ENCODE measurements around the gene EPG5.
"Not testable (repeated sequence)": the region's sequence is repeated elsewhere in the genome, so short reads cannot be mapped to it uniquely, and the experiment has no call there.

EPG5 gene

GRCh38 chr18:45835057-45835636, 132.0 kb downstream of the EPG5 start:
- no peak for DNase-seq

DNA sequence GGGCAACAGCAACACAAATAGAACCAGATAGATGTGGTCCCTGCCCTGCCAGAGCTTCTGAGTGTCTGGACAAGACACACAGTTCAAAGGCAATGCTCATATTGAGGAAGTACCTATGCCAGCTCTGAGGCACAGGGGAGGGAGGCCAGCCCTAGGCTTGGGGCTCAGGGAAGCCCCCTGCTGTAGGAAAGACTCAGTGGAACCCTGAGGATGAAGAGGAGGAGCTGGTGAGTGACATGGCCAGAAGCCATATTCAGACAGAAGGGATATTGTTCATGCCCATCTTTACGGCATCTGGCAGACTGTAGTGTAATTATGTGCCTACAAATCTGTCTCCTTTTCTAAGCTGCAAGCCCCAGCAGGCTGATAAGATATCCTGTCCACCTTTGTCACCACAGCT, 132.8 kb downstream of the EPG5 start:
- DNase-seq: no peak

DNA sequence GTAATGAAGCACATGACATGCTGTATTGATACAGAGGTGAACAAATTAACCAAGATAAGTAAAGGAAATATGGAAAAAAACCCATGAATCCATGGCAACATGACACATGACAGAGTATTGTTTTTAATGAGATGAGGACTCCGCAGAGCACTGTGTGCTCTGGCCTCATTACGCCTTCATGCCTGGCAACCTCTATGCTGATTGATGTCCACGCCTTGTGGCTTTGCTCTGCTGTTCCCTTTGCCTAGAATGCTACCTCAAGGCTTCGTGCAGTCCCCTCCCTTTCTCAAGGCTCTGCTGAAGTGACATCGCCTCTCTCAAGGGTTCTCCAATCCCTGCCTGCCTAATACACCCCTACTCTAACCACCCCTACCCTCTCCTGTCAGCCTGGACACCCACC, 133.3 kb downstream of the EPG5 start:
- DNase-seq: no peak

DNA sequence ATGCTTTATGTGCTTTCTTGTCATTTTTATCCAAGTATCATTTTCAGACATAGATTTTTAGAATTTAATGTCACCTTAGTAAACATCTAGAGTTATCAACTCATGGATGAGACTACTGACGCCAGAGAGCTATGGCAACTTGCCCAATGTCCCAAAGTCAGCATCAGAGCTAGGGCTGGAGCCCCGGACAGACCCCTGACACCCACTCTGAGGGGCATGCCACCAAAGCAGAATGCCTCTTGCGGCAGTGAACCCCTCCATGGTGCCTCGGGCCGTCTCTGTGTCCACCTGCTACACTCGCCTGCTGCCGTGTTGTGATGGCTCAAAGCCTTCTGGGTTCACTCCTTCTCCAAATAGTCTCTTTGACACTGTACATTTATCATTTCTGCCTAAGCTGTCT, 136.2 kb downstream of the EPG5 start:
- DNase-seq: no peak

DNA sequence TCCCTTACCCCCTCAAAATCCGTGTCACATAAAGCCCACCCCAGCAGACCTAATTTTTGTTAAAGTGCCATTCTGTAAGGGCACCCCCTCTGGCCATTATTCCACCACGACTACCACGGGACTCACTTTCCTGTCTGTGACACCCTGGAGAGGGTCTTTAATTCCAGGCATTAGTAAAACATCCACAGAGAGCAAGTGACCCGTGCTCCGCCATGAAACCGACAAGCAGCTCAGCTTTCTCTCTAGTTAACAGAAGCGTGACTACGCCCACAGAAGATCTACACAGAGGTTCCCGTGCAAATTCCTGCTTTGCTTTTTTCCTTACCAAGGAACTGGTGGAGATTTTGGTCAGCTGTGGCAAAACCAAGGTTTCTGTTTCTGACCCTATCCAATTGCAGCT, 137.3 kb downstream of the EPG5 start:
- no peak for DNase-seq

DNA sequence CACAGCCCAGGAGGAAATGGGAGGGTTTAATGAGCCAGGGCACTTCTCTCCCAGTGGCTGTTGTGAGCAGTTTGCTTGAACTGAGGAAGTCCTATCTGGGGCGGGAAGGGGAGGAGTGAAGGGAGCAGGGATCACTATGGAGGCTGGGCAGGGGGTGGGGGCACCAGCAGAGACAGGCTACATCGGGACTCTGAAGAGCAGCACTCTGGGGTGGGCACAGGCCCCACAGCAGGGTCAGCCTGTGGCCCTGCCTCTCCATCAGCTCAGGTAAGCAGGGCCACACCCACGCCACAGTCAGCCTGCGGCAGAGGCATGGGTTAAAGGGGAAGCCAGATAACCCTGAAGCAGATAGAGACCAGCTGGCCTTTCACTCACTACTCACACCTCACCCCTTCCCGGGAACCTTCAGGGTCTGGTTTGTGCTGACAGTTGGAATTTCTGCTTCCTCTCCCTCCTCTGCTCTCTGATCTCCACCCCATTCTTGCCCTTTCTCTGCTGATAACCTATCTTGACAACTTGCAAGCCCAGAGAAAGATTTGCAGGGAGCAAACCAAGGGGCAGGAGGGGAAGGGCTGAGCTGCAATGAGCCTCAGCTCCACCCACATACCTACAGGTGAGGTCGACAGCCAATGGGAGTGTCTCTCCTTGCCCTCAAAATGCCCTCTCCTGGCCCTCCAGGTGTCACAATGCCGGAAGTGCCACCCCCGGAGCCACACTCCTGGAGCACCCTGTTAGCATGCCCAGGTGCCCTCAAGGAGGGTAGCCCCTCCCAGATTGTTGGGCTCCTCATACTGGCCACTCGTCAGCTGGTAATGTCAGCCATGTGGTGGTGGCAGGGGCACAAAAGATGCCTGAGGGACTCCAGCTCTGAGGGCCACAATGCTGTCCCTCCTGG, 138.0 kb downstream of the EPG5 start:
- no peak for DNase-seq

DNA sequence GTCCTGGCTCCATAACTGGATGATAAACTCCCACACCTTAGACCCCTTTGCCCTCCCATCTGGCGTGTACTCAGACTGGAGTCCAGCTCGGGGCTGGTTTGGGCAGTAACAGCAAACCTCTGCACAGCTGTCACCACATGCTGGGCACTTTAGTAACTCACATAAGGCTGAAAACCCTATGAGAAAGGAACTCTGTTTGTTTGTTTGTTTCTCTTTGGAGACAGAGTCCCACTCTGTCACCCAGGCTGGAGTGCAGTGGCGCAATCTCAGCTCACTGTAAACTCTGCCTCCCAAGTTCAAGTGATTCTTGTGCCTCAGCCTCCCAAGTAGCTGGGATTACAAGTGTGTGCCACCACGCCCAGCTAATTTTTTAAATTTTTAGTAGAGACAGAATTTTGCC, 140.4 kb downstream of the EPG5 start:
- not testable (repeated sequence) for DNase-seq

DNA sequence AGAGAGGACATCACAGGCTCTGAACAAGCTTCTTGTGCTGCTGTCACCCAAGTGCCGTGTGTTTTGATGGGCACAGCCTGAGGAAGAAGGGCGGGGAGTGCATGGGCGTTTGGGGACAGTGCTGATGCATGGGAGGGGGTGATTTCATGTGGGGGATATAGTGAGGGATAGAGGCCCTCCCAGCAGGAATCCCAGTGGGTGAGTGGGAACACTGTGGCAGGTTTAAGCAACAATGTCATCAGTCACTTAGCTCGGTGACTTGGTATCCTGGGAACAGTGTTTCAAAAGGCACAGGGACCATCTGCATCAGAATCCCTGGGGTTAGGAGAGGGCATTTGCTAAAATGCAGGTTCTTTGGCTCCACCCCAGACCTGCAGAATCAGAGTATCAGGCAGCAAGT, 141.0 kb downstream of the EPG5 start:
- DNase-seq: no peak

DNA sequence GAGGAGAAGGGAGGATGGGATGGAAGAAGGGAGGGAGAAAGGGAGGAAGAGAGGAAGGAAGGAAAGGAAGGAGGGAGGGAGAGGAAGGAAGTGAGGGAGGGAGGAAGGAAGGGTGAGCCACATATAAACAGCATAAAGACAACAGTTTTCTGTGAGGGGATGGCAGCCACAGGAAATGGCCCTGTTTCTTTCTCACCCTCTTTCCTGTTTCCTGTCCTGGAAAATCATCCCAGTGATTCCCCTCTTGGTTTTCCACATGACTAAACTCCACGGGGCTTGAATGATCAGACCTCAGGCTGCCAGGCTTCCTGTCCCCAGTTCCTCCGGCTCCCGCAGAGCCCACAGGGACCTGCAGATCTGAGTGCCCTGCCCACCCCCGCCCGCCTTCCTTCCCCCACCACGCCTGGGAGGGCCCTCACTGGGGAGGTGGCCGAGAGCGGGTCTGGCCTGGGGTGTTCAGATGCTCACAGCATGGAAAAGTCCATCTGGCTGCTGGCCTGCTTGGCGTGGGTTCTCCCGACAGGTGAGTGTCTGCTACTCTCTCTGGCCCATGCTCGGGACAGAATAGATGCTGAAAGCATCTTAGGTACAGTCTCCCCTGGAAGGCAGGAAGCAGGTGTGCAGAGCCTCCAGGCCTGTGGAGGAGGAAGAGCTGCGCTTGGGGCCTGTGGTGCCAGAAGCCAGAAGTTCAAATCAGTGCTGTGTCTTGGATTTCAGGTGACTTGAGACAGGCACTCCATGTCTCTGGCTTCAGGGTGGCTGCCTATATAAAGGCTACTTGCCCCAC, 141.7 kb downstream of the EPG5 start, which contains the start of gene SIGLEC15:
Gene SIGLEC15 (plus strand): TSS at position 418 of the 787 bp plus-strand sequence. CDS start 54 bp downstream, at position 472.
- no peak for DNase-seq

- no peak for DNase-seq
Measured at GRCh38 chr18:45821711-45822110, 145.4 kb downstream of the EPG5 start.

GRCh38 chr18:45821026-45821425, 146.1 kb downstream of the EPG5 start:
- no peak for DNase-seq

GRCh38 chr18:45820106-45820745, 146.9 kb downstream of the EPG5 start:
- DNase-seq: no peak

DNA sequence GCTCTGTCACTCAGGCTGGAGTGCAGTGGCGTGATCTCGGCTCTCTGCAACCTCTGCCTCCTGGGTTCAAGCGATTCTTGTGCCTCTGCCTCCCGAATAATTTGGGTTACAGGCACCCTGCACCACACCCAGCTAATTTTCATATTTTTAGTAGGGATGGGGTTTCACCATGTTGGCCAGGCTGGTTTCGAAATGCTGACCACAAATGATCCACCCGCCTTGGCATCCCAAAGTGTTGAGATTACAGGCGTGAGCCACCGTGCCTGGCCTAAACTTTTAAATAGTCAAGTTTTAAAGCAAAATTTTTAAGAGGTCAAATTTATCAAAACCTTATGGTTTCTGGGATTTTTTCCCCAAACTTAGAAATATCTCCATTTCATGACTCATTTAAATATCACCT, 148.4 kb downstream of the EPG5 start:
- DNase-seq: not testable (repeated sequence)

- DNase-seq: no peak
Measured at GRCh38 chr18:45817543-45817942, 149.6 kb downstream of the EPG5 start.

- DNase-seq: not testable (repeated sequence)
Measured at GRCh38 chr18:45814733-45815132, 152.4 kb downstream of the EPG5 start.

- peak; percentile 44 for DNase-seq
Measured at GRCh38 chr18:45807144-45807543, 160.0 kb downstream of the EPG5 start.

DNA sequence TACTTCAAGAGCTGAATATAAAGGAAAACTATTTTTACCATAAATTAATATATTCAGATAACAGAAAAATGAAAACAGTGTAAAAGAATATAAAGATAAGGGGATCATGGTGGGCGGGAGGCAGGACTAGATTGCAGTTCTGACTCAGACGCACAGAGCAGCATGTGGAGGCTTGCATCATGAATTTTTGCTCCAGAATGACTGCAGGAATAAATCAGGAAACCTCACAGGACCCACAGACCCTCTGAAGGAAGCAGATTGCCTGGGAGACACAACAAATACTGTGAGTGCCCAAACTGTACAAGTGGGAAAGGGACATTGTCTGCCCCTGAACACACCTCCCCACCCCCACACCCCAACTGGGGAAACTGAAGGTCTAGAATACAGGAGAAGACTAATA, 160.9 kb downstream of the EPG5 start:
- DNase-seq: no peak

DNA sequence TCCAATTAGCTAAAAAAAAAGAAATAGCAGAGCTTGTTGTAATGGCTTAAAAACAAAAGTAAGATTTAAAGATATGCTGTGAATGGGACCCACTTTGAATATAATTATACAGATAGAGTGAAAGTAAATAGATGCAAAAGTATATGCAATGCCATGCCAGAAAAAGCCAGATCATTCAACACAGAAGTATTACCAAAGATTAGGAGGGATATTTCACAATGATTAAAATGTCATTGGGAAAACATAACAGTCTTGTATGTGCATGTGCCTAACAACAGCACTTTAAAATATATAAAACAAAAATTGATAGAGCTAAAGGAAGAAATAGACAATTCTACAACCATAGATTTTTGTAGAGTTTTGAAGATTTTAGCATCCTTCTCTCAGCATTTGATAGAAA, 161.6 kb downstream of the EPG5 start:
- DNase-seq: no peak

DNA sequence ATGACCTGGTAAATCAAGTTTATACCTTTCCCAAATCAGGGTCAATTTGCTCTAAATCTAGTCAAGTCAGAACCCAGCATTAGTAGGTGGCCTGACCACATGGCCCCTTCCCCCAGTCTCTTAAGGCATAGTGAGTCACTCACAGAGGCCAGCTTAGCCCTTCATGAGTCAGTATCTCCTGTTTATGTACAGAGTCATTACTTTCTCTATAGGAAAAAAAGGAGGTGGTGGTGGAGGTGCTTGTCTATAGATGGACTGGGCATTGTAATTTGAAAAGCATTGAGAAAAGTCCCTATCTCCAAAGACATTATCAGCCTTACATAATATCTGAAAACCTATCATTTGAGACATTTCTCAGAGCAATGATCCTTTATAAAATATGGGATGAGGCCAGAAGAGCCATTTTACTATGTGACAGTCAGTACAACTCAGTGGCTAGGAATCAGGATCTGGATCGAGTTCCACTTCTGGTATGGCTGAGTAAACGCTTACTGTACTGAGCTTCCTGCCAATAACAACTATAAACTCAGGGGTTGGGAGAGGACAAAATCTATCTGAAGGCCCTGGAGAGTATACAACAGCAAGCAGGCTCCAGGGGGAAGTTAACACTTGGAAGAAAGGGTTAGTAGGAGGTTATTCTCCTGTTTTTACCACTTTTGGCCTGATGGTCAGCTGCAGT, 164.2 kb downstream of the EPG5 start:
- DNase-seq: no peak

DNA sequence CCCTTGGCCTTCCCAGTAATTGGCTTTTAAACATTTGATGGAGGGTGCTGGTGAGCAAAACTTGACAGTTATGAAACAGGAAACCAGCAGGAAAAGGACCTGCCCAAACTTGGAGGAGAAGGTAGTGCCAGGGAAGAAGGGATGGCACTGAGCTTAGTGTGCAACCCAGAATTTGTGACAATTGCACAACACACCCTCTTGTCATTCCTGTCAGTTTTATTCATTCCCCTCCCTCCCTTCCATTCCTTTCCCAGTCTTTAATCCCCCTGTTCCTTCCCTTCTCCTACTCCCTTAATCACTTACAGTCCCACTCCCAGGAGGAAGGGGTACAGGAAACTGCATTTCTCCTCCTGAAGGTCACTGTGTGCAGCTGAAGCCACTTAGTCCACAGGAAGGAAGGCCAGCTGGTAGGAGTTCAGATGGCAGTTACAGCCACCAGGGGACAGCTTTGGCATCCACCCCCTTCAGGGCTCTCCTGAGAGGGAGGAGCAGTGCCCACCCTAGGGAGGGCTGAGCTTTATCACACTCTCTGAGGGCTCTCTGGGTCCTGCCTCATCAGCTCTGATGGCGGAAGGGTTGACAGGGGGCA, 165.6 kb downstream of the EPG5 start:
- DNase-seq: no peak
